SK-N-MC (cell line): ENCODE results near the gene CLCN7.

Experiments
- DNase-seq: peaks from one replicate; pipeline ENCODE4 v3.0.0-alpha.2; 2011; ENCODE audit warnings: low read depth, low spot score
- H3K27ac ChIP-seq: fragments of 200-600 bp; sonication (generic); 2 replicates; pipeline ENCODE4 v1.5.1; 2016; ENCODE audit warnings: mixed run types
- H3K36me3 ChIP-seq: fragments of 200-600 bp; sonication (generic); 2 replicates; pipeline ENCODE4 v1.6.1; 2017; ENCODE audit warnings: antibody characterized with exemption, low read length, mixed read lengths; ENCODE audit not compliant: insufficient read depth
- H3K4me3 ChIP-seq: fragments of 200-600 bp; sonication (generic); 2 replicates; pipeline ENCODE4 v1.5.1; 2016
- H3K9ac ChIP-seq: fragments of 200-600 bp; sonication (generic); 2 replicates; pipeline ENCODE4 v1.8.0; 2017; ENCODE audit warnings: mixed run types, mixed read lengths; ENCODE audit not compliant: insufficient read length
- H3K9me3 ChIP-seq: fragments of 200-600 bp; sonication (generic); 2 replicates; pipeline ENCODE4 v1.6.1; 2017; ENCODE audit warnings: low read depth, mild to moderate bottlenecking, antibody characterized with exemption, low read length, moderate library complexity, mixed read lengths
- EZH2 ChIP-seq: fragments of 200-600 bp; sonication (generic); IDR thresholded peaks from one replicate; pipeline ENCODE4 v1.6.1; 2017; ENCODE audit warnings: antibody characterized with exemption
- FOXP2 ChIP-seq: optimal IDR thresholded peaks from 2 replicates; pipeline ENCODE3; 2011; ENCODE audit warnings: mild to moderate bottlenecking, moderate library complexity; ENCODE audit not compliant: insufficient read depth; ENCODE audit errors: extremely low read length, control extremely low read depth
- POLR2AphosphoS5 ChIP-seq: IDR thresholded peaks from 2 replicates; pipeline ENCODE4 v1.6.1; 2012; ENCODE audit warnings: mild to moderate bottlenecking, low read depth, low read length, borderline replicate concordance

Gene CLCN7

GRCh38 chr16:1498899-1499676, 24.3 kb upstream of the CLCN7 start:
- peaks cover 45% of the 10 kb centered on the region; the same call in 1 of the 2 replicates for H3K36me3 ChIP-seq
- TF ChIP-seq POLR2AphosphoS5 (no peak), EZH2 (no peak), FOXP2 (no peak)
- H3K9me3 ChIP-seq: no peaks in the 10 kb centered on the region
- DNase-seq: no peak
- H3K9ac ChIP-seq: no peak overlapping the region
- H3K27ac ChIP-seq: no peak overlapping the region
- no peak overlapping the region for H3K4me3 ChIP-seq

- no peak overlapping the region for H3K9ac ChIP-seq
- H3K9me3 ChIP-seq: no peaks in the 10 kb centered on the region
- H3K36me3 ChIP-seq: peaks cover 34% of the 10 kb centered on the region; the same call in 1 of the 2 replicates
- TF ChIP-seq POLR2AphosphoS5: no peak
- no peak for TF ChIP-seq FOXP2
- TF ChIP-seq EZH2: no peak
- H3K4me3 ChIP-seq: no peak overlapping the region
- no peak overlapping the region for H3K27ac ChIP-seq
- no peak for DNase-seq
These were observed 22.3 kb upstream of the CLCN7 start for GRCh38 chr16:1497014-1497598.

GRCh38 chr16:1496464-1496863, 21.6 kb upstream of the CLCN7 start:
- H3K9ac ChIP-seq: no peak overlapping the region
- H3K36me3 ChIP-seq: peaks cover 29% of the 10 kb centered on the region; the same call in 1 of the 2 replicates
- H3K4me3 ChIP-seq: no peak overlapping the region
- no peak for DNase-seq
- H3K27ac ChIP-seq: no peak overlapping the region
- no peaks in the 10 kb centered on the region for H3K9me3 ChIP-seq
- no peak for TF ChIP-seq POLR2AphosphoS5

- no peak overlapping the region for H3K9ac ChIP-seq
These were observed 21.0 kb upstream of the CLCN7 start for GRCh38 chr16:1495889-1496262.

GRCh38 chr16:1495211-1495888, 20.5 kb upstream of the CLCN7 start:
- DNase-seq: no peak
- Histone ChIP-seq H3K9me3 (no peaks in the 10 kb centered on the region), H3K4me3 (no peak overlapping the region), H3K9ac (no peak overlapping the region), H3K36me3 (peaks cover 21% of the 10 kb centered on the region; the same call in 1 of the 2 replicates), H3K27ac (no peak overlapping the region)
- no peak for TF ChIP-seq FOXP2
- no peak for TF ChIP-seq POLR2AphosphoS5
- TF ChIP-seq EZH2: no peak

More at GRCh38 chr16:1495889-1496262, 21.0 kb upstream of the CLCN7 start:
- no peaks in the 10 kb centered on the region for H3K9me3 ChIP-seq
- peaks cover 23% of the 10 kb centered on the region; the same call in 1 of the 2 replicates for H3K36me3 ChIP-seq
- no peak overlapping the region for H3K4me3 ChIP-seq
- no peak for DNase-seq
- TF ChIP-seq FOXP2: no peak
- no peak for TF ChIP-seq EZH2
- no peak overlapping the region for H3K27ac ChIP-seq

GRCh38 chr16:1494711-1495110, 19.9 kb upstream of the CLCN7 start:
- H3K36me3 ChIP-seq: peaks cover 21% of the 10 kb centered on the region; the same call in 1 of the 2 replicates
- H3K27ac ChIP-seq: no peak overlapping the region
- TF ChIP-seq EZH2: no peak
- TF ChIP-seq POLR2AphosphoS5: no peak
- no peak for TF ChIP-seq FOXP2
- no peak overlapping the region for H3K9ac ChIP-seq
- no peaks in the 10 kb centered on the region for H3K9me3 ChIP-seq
- no peak for DNase-seq
- peak overlapping the region; percentile 93 for H3K4me3 ChIP-seq

- no peak for DNase-seq
- H3K9ac ChIP-seq: peak overlapping the region; percentile 93
- H3K27ac ChIP-seq: no peak overlapping the region
- TF ChIP-seq EZH2 (no peak), POLR2AphosphoS5 (no peak), FOXP2 (no peak)
- no peaks in the 10 kb centered on the region for H3K9me3 ChIP-seq
- peak overlapping the region; percentile 93 for H3K4me3 ChIP-seq
- peaks cover 21% of the 10 kb centered on the region; the same call in 1 of the 2 replicates for H3K36me3 ChIP-seq
These were observed 19.4 kb upstream of the CLCN7 start for GRCh38 chr16:1494129-1494640.

GRCh38 chr16:1493746-1494094, 18.9 kb upstream of the CLCN7 start:
- DNase-seq: no peak
- TF ChIP-seq POLR2AphosphoS5: no peak
- TF ChIP-seq EZH2: no peak
- no peak for TF ChIP-seq FOXP2
- Histone ChIP-seq H3K4me3 (peak overlapping the region; percentile 93), H3K9ac (peak overlapping the region; percentile 93), H3K36me3 (peaks cover 21% of the 10 kb centered on the region; the same call in 1 of the 2 replicates), H3K27ac (no peak overlapping the region; the same call in 1 of the 2 replicates), H3K9me3 (no peaks in the 10 kb centered on the region)
